ENCODE measurements around the gene RGS4.

Gene RGS4

GRCh38 chr1:163069142-163069541 lies at the start of gene RGS4:
Gene RGS4, plus strand, starts transcription at chr1:163069361. Its CDS starts 124 bp downstream, at chr1:163069485.
- H3K27ac Mint-ChIP-seq: peak within 1 kb of the TSS; percentile 31
- peaks cover 5% of the 10 kb centered on the region for H3K27me3 Mint-ChIP-seq (ENCODE audit: low read depth, poor library complexity)
- H3K9me3 Mint-ChIP-seq: no peaks in the 10 kb centered on the region
- TF ChIP-seq CTCF (IDR thresholded peaks at IDR 0.05): peak; percentile 37
- H3K4me1 Mint-ChIP-seq: peaks cover 83% of the 10 kb centered on the region
- peak; percentile 72 for DNase-seq
- peaks cover 19% of the 10 kb centered on the region for H3K36me3 Mint-ChIP-seq (ENCODE audit: low read depth)
- H3K4me3 Mint-ChIP-seq: peak within 1 kb of the TSS; percentile 90

- Mint-ChIP-seq H3K36me3 (ENCODE audit: low read depth) (peaks cover 13% of the 10 kb centered on the region), H3K27ac (no peak overlapping the region), H3K9me3 (peaks cover 47% of the 10 kb centered on the region), H3K4me1 (no peaks in the 10 kb centered on the region), H3K4me3 (no peak overlapping the region), H3K27me3 (ENCODE audit: low read depth, poor library complexity) (no peaks in the 10 kb centered on the region)
- no peak for TF ChIP-seq CTCF (IDR thresholded peaks at IDR 0.05)
- DNase-seq: no peak
These were observed 47.0 kb upstream of the RGS4 start for GRCh38 chr1:163022129-163022528.

- no peaks in the 10 kb centered on the region for H3K27me3 Mint-ChIP-seq (ENCODE audit: low read depth, poor library complexity)
These were observed 41.6 kb upstream of the RGS4 start for GRCh38 chr1:163027610-163028009.

GRCh38 chr1:163029901-163030300 lies 39.3 kb upstream of the RGS4 start:
- H3K4me3 Mint-ChIP-seq: no peak overlapping the region
- peaks cover 19% of the 10 kb centered on the region for H3K4me1 Mint-ChIP-seq
- DNase-seq: no peak
- TF ChIP-seq CTCF (IDR thresholded peaks at IDR 0.05): no peak
- no peaks in the 10 kb centered on the region for H3K36me3 Mint-ChIP-seq (ENCODE audit: low read depth)
- H3K27ac Mint-ChIP-seq: no peak overlapping the region
- no peaks in the 10 kb centered on the region for H3K27me3 Mint-ChIP-seq (ENCODE audit: low read depth, poor library complexity)
- H3K9me3 Mint-ChIP-seq: peaks cover 5% of the 10 kb centered on the region

More at GRCh38 chr1:163027610-163028009, 41.6 kb upstream of the RGS4 start:
- peaks cover 10% of the 10 kb centered on the region for H3K4me1 Mint-ChIP-seq
- H3K27ac Mint-ChIP-seq: no peak overlapping the region
- peaks cover 6% of the 10 kb centered on the region for H3K36me3 Mint-ChIP-seq (ENCODE audit: low read depth)
- no peak overlapping the region for H3K4me3 Mint-ChIP-seq
- no peak for TF ChIP-seq CTCF (IDR thresholded peaks at IDR 0.05)
- no peak for DNase-seq
- H3K9me3 Mint-ChIP-seq: peaks cover 28% of the 10 kb centered on the region

- Mint-ChIP-seq H3K27ac (peak overlapping the region; percentile 96), H3K27me3 (ENCODE audit: low read depth, poor library complexity) (no peaks in the 10 kb centered on the region), H3K9me3 (no peaks in the 10 kb centered on the region), H3K4me3 (peak overlapping the region; percentile 41), H3K4me1 (peaks cover 35% of the 10 kb centered on the region), H3K36me3 (ENCODE audit: low read depth) (no peaks in the 10 kb centered on the region)
- peak; percentile 35 for DNase-seq
- no peak for TF ChIP-seq CTCF (IDR thresholded peaks at IDR 0.05)
These were observed 33.5 kb upstream of the RGS4 start for GRCh38 chr1:163035446-163036249.

- H3K36me3 Mint-ChIP-seq (ENCODE audit: low read depth): no peaks in the 10 kb centered on the region
- peaks cover 35% of the 10 kb centered on the region for H3K4me1 Mint-ChIP-seq
- no peaks in the 10 kb centered on the region for H3K9me3 Mint-ChIP-seq
- TF ChIP-seq CTCF (IDR thresholded peaks at IDR 0.05): no peak
- H3K27me3 Mint-ChIP-seq (ENCODE audit: low read depth, poor library complexity): no peaks in the 10 kb centered on the region
- no peak overlapping the region for H3K4me3 Mint-ChIP-seq
- no peak for DNase-seq
- no peak overlapping the region for H3K27ac Mint-ChIP-seq
These were observed 32.5 kb upstream of the RGS4 start for GRCh38 chr1:163036671-163037070.
